Panc1 (cell line): ENCODE measurements around the gene NGF. TPM values are rescaled to one million over a fixed set of nuclear protein-coding genes. Genes with fewer than 3 reads are reported as not detected.

Experiments used
- ATAC-seq: fragments of 200-7000 bp; cut with Tn5 transposase; 2 replicates; pipeline ENCODE4 v1.9.1; 2020; ENCODE audit warnings: mild to moderate bottlenecking, moderate library complexity
- BruUV-seq: library from RNA; stranded (reverse); fragments of 400-500 nt; replicated peaks from 2 replicates; lab custom pipeline; 2021; lab: Mats Ljungman, UMichigan
- CTCF ChIA-PET: fragments of 300-600 bp; sonication (Branson Sonifier 250); formaldehyde crosslinking; loops from one replicate; lab custom pipeline; 2022; ENCODE audit warnings: antibody characterized with exemption; lab: Charles Lee
- POLR2A ChIA-PET: fragments of 300-600 bp; sonication (Branson Sonifier 250); formaldehyde crosslinking; loops from one replicate; lab custom pipeline; 2022; ENCODE audit warnings: antibody characterized with exemption; lab: Charles Lee
- DNase-seq: peaks from one replicate; pipeline ENCODE4 v3.0.0-alpha.2; 2010; ENCODE audit warnings: low read depth, low spot score
- H3K27ac ChIP-seq: 2 replicates; pipeline ENCODE4 v1.5.1; 2011; ENCODE audit warnings: mild to moderate bottlenecking, low read length, inconsistent platforms
- H3K27me3 ChIP-seq: fragments of 200-500 bp; sonication (Bioruptor generic); 2 replicates; pipeline ENCODE4 v1.6.0; 2014; ENCODE audit warnings: low read length, inconsistent platforms; ENCODE audit not compliant: control insufficient read depth, insufficient read depth
- H3K36me3 ChIP-seq: fragments of 200-500 bp; sonication (Bioruptor generic); 2 replicates; pipeline ENCODE4 v1.5.1; 2014; ENCODE audit warnings: inconsistent platforms, mild to moderate bottlenecking, low read length, moderate library complexity; ENCODE audit not compliant: control insufficient read depth, insufficient read depth
- H3K4me1 ChIP-seq: 2 replicates; pipeline ENCODE4 v1.5.1; 2011; ENCODE audit warnings: inconsistent platforms, mild to moderate bottlenecking, low read length, moderate library complexity; ENCODE audit not compliant: control insufficient read depth, insufficient read depth
- H3K4me3 ChIP-seq, 2 experiments: 2 replicates each; pipeline ENCODE4 v1.5.1; 2011 to 2012; ENCODE audit warnings: low read depth in 2 of 2, low read length in 2 of 2, mild to moderate bottlenecking in 2 of 2, inconsistent platforms in 1 of 2, moderate library complexity in 1 of 2
- H3K9me3 ChIP-seq: fragments of 200-500 bp; sonication (Bioruptor generic); 2 replicates; pipeline ENCODE4 v1.5.1; 2014; ENCODE audit warnings: low read depth, mild to moderate bottlenecking, inconsistent platforms, low read length, moderate library complexity; ENCODE audit not compliant: control insufficient read depth, insufficient read depth
- CTCF ChIP-seq: fragments of 450-650 bp; IDR thresholded peaks from 2 replicates; pipeline ENCODE4 v1.5.1; 2017; ENCODE audit warnings: mild to moderate bottlenecking
- POLR2AphosphoS5 ChIP-seq: IDR thresholded peaks from 2 replicates; pipeline ENCODE4 v1.6.1; 2012; ENCODE audit warnings: mild to moderate bottlenecking, low read depth, low read length, moderate library complexity
- REST ChIP-seq, 2 experiments: IDR thresholded peaks; 2 replicates each; pipeline ENCODE4 v1.6.1; 2011 to 2012; ENCODE audit warnings: low read depth in 2 of 2, control low read depth in 1 of 2, low read length in 1 of 2, mild to moderate bottlenecking in 1 of 2, moderate library complexity in 1 of 2; ENCODE audit not compliant: insufficient read depth in 1 of 2
- SIN3A ChIP-seq: IDR thresholded peaks from 2 replicates; pipeline ENCODE4 v1.6.1; 2012; ENCODE audit warnings: low read depth, mild to moderate bottlenecking, low read length, moderate library complexity, borderline replicate concordance; ENCODE audit not compliant: insufficient read depth
- TCF7L2 ChIP-seq: IDR thresholded peaks from 2 replicates; pipeline ENCODE4 v1.6.1; 2011; ENCODE audit warnings: mild to moderate bottlenecking, low read depth, low read length, inconsistent platforms
- in situ Hi-C: cut with HindIII; loops from 2 replicates; pipeline ENCODE4 v1.10.0; 2016; ENCODE audit warnings: low sequenced_read_pairs, low pct_unique_long_range_greater_than_20kb
- intact Hi-C: fragments of 100-400 bp; cut with micrococcal nuclease; formaldehyde crosslinking; loops from one replicate; pipeline ENCODE4 v1.10.0; 2022; ENCODE audit not compliant: unreplicated experiment
- total RNA-seq: library from RNA; stranded (reverse); gene quantifications from one replicate; pipeline ENCODE4 v1.2.1, GENCODE V29; 2021; ENCODE audit not compliant: unreplicated experiment

The NGF gene
- total RNA-seq, 1 experiment from 2014 or later, result not detected

- no peak for ATAC-seq
- DNase-seq, result no peak
- Histone ChIP-seq H3K9me3 (no peaks in the 10 kb centered on the region), H3K27me3 (no peaks in the 10 kb centered on the region), H3K27ac (no peak overlapping the region), H3K36me3 (no peaks in the 10 kb centered on the region), H3K4me1 (no peaks in the 10 kb centered on the region), H3K4me3 (no peak overlapping the region)
- ChIA-PET CTCF (no interaction called here), POLR2A (no interaction called here)
- intact Hi-C loops, result no loop called here
- TF ChIP-seq SIN3A, result no peak
- no peak for TF ChIP-seq CTCF
- no peak for TF ChIP-seq TCF7L2
- no peak for TF ChIP-seq POLR2AphosphoS5
- no peak for TF ChIP-seq REST (IDR thresholded peaks at IDR 0.05; ENCODE audit: insufficient read depth in 1 of 2, low read depth in 2 of 2, low read length in 1 of 2)
- no TSS peak for BruUV-seq
- in situ Hi-C loops, result no loop called here
These were observed 85.5 kb downstream of the NGF start for GRCh38 chr1:115252585-115252984.

GRCh38 chr1:115251856-115252255 lies 86.2 kb downstream of the NGF start:
- Histone ChIP-seq H3K9me3 (no peaks in the 10 kb centered on the region), H3K36me3 (no peaks in the 10 kb centered on the region), H3K27me3 (no peaks in the 10 kb centered on the region), H3K4me1 (no peaks in the 10 kb centered on the region), H3K27ac (no peak overlapping the region), H3K4me3 (no peak overlapping the region)
- in situ Hi-C loops (no loop called here), intact Hi-C loops (no loop called here)
- DNase-seq, result no peak
- TF ChIP-seq POLR2AphosphoS5 (no peak), REST (IDR thresholded peaks at IDR 0.05; ENCODE audit: insufficient read depth in 1 of 2, low read depth in 2 of 2, low read length in 1 of 2) (no peak), SIN3A (no peak), TCF7L2 (no peak), CTCF (no peak)
- POLR2A ChIA-PET, result interaction anchor here (0.7 kb wide), 1 partner anchor 76 kb away, joined by 3 read pairs; no protein-coding TSS in a partner anchor
- ATAC-seq, result no peak
- CTCF ChIA-PET, result no interaction called here
- BruUV-seq, result no TSS peak
